ENCODE results near the gene TMEM259. TPM values are rescaled to one million over a fixed set of nuclear protein-coding genes. Genes with fewer than 3 reads are reported as not detected.

Gene TMEM259
- total and polyA plus RNA-seq, 2 experiments from 2014 or later: 82.8 to 196 TPM

GRCh38 chr19:1006711-1007398, 14.1 kb downstream of the TMEM259 start:
- Histone ChIP-seq H3F3A (replicated peaks; ENCODE audit: low read depth) (peaks cover 10% of the 10 kb centered on the region; the same call in 1 of the 2 replicates), H3K36me3 (ENCODE audit: insufficient read depth) (no peaks in the 10 kb centered on the region), H3K4me3 (no peak overlapping the region), H3K4me1 (ENCODE audit: insufficient read depth) (no peaks in the 10 kb centered on the region), H3K4me2 (no peak overlapping the region), H3K79me2 (replicated peaks; ENCODE audit: insufficient read depth) (no peaks in the 10 kb centered on the region), H3K27ac (ENCODE audit: low read depth) (no peak overlapping the region), H2AFZ (no peak overlapping the region), H4K20me1 (replicated peaks; ENCODE audit: insufficient read depth) (0 out of 2 replicates have a peak, but pooled peaks cover 4% of the 10 kb centered on the region), H3K27me3 (ENCODE audit: insufficient read depth) (peaks cover 2% of the 10 kb centered on the region; the same call in 1 of the 2 replicates), H3K9me2 (ENCODE audit: insufficient read depth) (no peaks in the 10 kb centered on the region)
- TF ChIP-seq ZNF114 (CRISPR knock-in tag; IDR thresholded peaks at IDR 0.05) (no peak), CTCF (conservative IDR thresholded peaks at IDR 0.05; ENCODE audit: low read depth in 2 of 2) (peak in 1 of 2 experiments; percentile 41; a peak in 1 of 4 replicates), NANOG (IDR thresholded peaks at IDR 0.05; ENCODE audit: borderline replicate concordance) (no peak), EZH2 (IDR thresholded peaks at IDR 0.05; ENCODE audit: low read depth, unreplicated experiment) (no peak), ZNF331 (CRISPR knock-in tag; IDR thresholded peaks at IDR 0.05; ENCODE audit: low read depth) (no peak), JUNB (IDR thresholded peaks at IDR 0.05; ENCODE audit: unreplicated experiment) (no peak)
- Mint-ChIP-seq H3K4me3 (no peak overlapping the region), H3K4me1 (no peaks in the 10 kb centered on the region), H3K27me3 (ENCODE audit: insufficient read depth, low read depth, poor library complexity) (peaks cover 27% of the 10 kb centered on the region), H3K9me3 (peaks cover 5% of the 10 kb centered on the region; the same call in 1 of the 3 replicates), H3K27ac (no peak overlapping the region), H3K36me3 (ENCODE audit: low read depth) (peaks cover 8% of the 10 kb centered on the region)
- DNase-seq (ENCODE audit: low spot score) (no peak), ATAC-seq (no peak)

DNA sequence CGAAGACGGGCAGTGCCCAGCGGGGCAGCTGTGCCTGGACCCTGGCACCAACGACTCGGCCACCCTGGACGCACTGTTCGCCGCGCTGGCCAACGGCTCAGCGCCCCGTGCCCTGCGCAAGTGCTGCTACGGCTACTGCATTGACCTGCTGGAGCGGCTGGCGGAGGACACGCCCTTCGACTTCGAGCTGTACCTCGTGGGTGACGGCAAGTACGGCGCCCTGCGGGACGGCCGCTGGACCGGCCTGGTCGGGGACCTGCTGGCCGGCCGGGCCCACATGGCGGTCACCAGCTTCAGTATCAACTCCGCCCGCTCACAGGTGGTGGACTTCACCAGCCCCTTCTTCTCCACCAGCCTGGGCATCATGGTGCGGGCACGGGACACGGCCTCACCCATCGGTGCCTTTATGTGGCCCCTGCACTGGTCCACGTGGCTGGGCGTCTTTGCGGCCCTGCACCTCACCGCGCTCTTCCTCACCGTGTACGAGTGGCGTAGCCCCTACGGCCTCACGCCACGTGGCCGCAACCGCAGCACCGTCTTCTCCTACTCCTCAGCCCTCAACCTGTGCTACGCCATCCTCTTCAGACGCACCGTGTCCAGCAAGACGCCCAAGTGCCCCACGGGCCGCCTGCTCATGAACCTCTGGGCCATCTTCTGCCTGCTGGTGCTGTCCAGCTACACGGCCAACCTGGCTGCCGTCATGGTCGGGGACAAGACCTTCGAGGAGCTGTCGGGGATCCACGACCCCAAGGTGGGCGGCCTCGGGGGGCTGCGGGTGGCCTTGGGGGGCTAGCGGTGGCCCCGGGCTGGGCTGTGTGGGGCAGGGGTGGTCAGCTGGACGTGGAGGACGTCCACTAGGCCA, 15.9 kb downstream of the TMEM259 start:
- DNase-seq (ENCODE audit: low spot score) (no peak), ATAC-seq (no peak)
- peaks cover 8% of the 10 kb centered on the region for H3K36me3 Mint-ChIP-seq (ENCODE audit: low read depth)
- Histone ChIP-seq H3K27me3 (ENCODE audit: insufficient read depth) (peaks cover 14% of the 10 kb centered on the region), H3K4me1 (ENCODE audit: insufficient read depth) (no peaks in the 10 kb centered on the region; the same call in 1 of the 2 replicates), H3F3A (replicated peaks; ENCODE audit: low read depth) (peaks cover 10% of the 10 kb centered on the region; the same call in 1 of the 2 replicates), H4K20me1 (replicated peaks; ENCODE audit: insufficient read depth) (0 out of 2 replicates have a peak, but pooled peaks cover 4% of the 10 kb centered on the region), H2AFZ (no peak overlapping the region), H3K79me2 (replicated peaks; ENCODE audit: insufficient read depth) (no peaks in the 10 kb centered on the region), H3K9me2 (ENCODE audit: insufficient read depth) (no peaks in the 10 kb centered on the region), H3K36me3 (ENCODE audit: insufficient read depth) (no peaks in the 10 kb centered on the region), H3K4me3 (no peak overlapping the region), H3K4me2 (no peak overlapping the region), H3K27ac (ENCODE audit: low read depth) (no peak overlapping the region)
- no peak overlapping the region for H3K4me3 Mint-ChIP-seq
- peaks cover 5% of the 10 kb centered on the region; the same call in 1 of the 3 replicates for H3K9me3 Mint-ChIP-seq
- peaks cover 34% of the 10 kb centered on the region for H3K27me3 Mint-ChIP-seq (ENCODE audit: insufficient read depth, low read depth, poor library complexity)
- no peak overlapping the region for H3K27ac Mint-ChIP-seq
- H3K4me1 Mint-ChIP-seq: peaks cover 3% of the 10 kb centered on the region; the same call in 1 of the 3 replicates
- TF ChIP-seq CTCF (conservative IDR thresholded peaks at IDR 0.05; ENCODE audit: low read depth in 2 of 2) (no peak), POLR2AphosphoS5 (IDR thresholded peaks at IDR 0.05; ENCODE audit: low read depth) (no peak), REST (IDR thresholded peaks at IDR 0.05; ENCODE audit: unreplicated experiment) (no peak), JUNB (IDR thresholded peaks at IDR 0.05; ENCODE audit: unreplicated experiment) (no peak), STAT1 (IDR thresholded peaks at IDR 0.05; ENCODE audit: unreplicated experiment) (no peak), CREB1 (CRISPR knock-in tag; IDR thresholded peaks at IDR 0.05; ENCODE audit: low read depth) (no peak), EZH2phosphoT487 (IDR thresholded peaks at IDR 0.05; ENCODE audit: unreplicated experiment) (no peak), EZH2 (IDR thresholded peaks at IDR 0.05; ENCODE audit: low read depth, unreplicated experiment) (no peak)
- TF ChIP-seq, protein P1, sequence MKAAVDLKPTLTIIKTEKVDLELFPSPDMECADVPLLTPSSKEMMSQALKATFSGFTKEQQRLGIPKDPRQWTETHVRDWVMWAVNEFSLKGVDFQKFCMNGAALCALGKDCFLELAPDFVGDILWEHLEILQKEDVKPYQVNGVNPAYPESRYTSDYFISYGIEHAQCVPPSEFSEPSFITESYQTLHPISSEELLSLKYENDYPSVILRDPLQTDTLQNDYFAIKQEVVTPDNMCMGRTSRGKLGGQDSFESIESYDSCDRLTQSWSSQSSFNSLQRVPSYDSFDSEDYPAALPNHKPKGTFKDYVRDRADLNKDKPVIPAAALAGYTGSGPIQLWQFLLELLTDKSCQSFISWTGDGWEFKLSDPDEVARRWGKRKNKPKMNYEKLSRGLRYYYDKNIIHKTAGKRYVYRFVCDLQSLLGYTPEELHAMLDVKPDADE (IDR thresholded peaks at IDR 0.05): no peak

Measured in GM23338 (cell line).